Kidney epithelial cell (primary cell): Measurements from ENCODE around the gene LRRC37B. TPM values are rescaled to one million over a fixed set of nuclear protein-coding genes. Genes with fewer than 3 reads are reported as not detected.
A peak's percentile ranks its signal among the peaks of the same experiment; 100 is the strongest.
"Not testable (repeated sequence)": the region's sequence is repeated elsewhere in the genome, so short reads cannot be mapped to it uniquely, and the experiment has no call there.

Source experiments
- DNase-seq: peaks from one replicate; pipeline ENCODE4 v3.0.0-alpha.2; 2010; ENCODE audit warnings: low read depth
- H3K27me3 ChIP-seq: 2 replicates; pipeline ENCODE4 v1.6.0; 2011; ENCODE audit warnings: low read length; ENCODE audit not compliant: control insufficient read depth, insufficient read depth
- H3K36me3 ChIP-seq: 2 replicates; pipeline ENCODE4 v1.5.1; 2011; ENCODE audit warnings: low read length; ENCODE audit not compliant: control insufficient read depth, insufficient read depth
- H3K4me3 ChIP-seq: 2 replicates; pipeline ENCODE4 v1.5.1; 2011; ENCODE audit warnings: low read depth, mild to moderate bottlenecking, control low read depth, low read length
- total RNA-seq: library from RNA; depleted of rRNA; stranded (reverse); fragments of >200 nt; gene quantifications from 2 replicates; pipeline ENCODE4 v1.2.3, GENCODE V29; 2015
- TF ChIP-seq, protein P1 (sequence below): IDR thresholded peaks from 2 replicates; pipeline ENCODE4 v1.5.1; 2011; ENCODE audit warnings: mild to moderate bottlenecking, moderate library complexity, low read length, control low read depth, inconsistent platforms; ENCODE audit not compliant: insufficient read depth, poor library complexity, severe bottlenecking

LRRC37B gene
- total RNA-seq, result 7.5 and 15.8 TPM in 2 replicates

DNA sequence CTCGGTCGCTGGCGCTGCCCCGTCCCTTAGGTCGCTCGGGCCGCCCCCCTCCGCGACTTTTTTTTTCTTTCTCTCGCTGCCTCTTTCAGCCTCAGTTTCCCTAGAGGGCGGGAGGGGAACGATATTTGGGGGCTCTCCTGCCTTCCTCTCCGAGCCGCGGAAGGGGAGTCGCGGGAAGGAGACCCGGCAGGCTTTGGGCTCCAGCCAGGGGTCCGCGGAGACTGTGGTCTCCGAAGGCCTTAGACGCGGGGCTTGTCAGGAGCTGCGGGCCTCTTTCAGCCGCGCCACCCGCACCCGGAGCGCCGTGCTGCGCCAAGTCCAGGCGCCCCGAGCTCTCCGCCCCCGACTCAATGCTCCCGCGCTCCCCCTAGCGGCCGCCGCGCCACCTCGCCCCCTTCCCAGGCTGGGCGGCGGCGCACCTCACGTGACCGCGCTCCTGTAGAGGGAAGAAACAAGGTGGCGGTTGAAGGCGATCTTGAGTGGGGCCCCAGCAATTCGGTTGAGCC is at the start of gene LRRC37B:
Gene LRRC37B (plus strand): TSS at position 427 of the 506 bp plus-strand sequence. CDS start 14,010 bp downstream, outside the sequence.
- no peaks in the 10 kb centered on the region for H3K27me3 ChIP-seq
- peak within 1 kb of the TSS; percentile 78 for H3K4me3 ChIP-seq
- H3K36me3 ChIP-seq, result no peaks in the 10 kb centered on the region
- DNase-seq, result no peak
- TF ChIP-seq, protein P1, sequence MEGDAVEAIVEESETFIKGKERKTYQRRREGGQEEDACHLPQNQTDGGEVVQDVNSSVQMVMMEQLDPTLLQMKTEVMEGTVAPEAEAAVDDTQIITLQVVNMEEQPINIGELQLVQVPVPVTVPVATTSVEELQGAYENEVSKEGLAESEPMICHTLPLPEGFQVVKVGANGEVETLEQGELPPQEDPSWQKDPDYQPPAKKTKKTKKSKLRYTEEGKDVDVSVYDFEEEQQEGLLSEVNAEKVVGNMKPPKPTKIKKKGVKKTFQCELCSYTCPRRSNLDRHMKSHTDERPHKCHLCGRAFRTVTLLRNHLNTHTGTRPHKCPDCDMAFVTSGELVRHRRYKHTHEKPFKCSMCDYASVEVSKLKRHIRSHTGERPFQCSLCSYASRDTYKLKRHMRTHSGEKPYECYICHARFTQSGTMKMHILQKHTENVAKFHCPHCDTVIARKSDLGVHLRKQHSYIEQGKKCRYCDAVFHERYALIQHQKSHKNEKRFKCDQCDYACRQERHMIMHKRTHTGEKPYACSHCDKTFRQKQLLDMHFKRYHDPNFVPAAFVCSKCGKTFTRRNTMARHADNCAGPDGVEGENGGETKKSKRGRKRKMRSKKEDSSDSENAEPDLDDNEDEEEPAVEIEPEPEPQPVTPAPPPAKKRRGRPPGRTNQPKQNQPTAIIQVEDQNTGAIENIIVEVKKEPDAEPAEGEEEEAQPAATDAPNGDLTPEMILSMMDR, result peak; percentile 66

DNA sequence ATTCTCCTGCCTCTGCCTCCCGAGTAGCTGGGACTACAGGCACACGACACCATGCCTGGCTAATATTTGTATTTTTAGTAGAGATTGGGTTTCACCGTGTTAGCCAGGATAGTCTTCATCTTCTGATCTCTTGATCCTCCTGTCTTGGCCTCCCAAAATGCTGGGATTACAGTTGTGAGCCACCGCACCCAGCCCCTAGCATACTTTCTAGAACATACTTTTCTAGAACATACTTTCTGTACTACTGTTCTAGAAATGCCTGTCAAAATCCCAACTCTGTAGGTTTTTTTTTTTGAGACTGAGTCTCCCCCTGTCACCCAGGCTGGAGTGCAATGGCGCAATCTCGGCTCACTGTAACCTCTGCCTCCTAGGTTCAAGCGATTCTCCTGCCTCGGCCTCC is 43.1 kb upstream of the LRRC37B start:
- not testable (repeated sequence) for H3K4me3 ChIP-seq, H3K36me3 ChIP-seq, DNase-seq, H3K27me3 ChIP-seq

DNA sequence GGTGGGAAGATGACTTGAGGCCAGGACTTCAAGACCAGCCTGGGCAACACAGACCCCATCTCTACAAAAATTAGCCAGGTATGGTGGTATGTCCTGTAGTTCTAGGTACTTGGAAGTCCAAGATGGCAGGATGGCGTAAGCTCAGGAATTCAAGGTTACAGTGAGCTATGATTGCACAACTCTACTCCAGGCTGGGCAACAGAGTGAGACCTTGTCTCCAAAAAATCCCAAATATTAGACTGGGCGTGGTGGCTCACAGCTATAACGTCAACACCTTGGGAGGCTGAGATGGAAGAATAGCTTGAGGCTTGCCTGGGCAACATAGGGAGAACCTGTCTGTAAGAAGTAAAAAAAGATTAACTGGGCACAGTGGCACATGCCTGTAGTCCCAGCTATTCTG is 39.5 kb upstream of the LRRC37B start:
- Histone ChIP-seq H3K27me3 (no peaks in the 10 kb centered on the region), H3K36me3 (no peaks in the 10 kb centered on the region), H3K4me3 (no peak overlapping the region)
- TF ChIP-seq, protein P1, result no peak
- DNase-seq, result no peak

DNA sequence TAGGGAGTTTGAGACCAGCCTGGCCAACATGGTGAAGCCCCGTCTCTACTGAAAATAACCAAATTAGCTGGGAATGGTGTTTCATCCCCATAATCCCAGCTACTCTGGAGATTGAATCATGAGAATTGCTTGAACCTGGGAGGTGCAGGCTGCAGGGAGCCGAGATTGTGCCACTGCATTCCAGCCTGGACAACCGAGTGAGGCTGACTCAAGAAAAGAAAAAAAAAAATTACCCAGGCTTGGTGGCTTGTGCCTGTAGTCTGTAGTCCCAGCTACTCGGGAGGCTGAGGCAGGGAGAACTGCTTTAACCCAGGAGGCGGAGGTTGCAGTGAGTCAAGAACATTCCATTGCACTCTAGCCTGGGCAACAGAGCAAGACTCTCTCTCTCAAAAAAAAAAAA is 36.8 kb upstream of the LRRC37B start:
- not testable (repeated sequence) for H3K4me3 ChIP-seq, H3K27me3 ChIP-seq, H3K36me3 ChIP-seq, DNase-seq

DNA sequence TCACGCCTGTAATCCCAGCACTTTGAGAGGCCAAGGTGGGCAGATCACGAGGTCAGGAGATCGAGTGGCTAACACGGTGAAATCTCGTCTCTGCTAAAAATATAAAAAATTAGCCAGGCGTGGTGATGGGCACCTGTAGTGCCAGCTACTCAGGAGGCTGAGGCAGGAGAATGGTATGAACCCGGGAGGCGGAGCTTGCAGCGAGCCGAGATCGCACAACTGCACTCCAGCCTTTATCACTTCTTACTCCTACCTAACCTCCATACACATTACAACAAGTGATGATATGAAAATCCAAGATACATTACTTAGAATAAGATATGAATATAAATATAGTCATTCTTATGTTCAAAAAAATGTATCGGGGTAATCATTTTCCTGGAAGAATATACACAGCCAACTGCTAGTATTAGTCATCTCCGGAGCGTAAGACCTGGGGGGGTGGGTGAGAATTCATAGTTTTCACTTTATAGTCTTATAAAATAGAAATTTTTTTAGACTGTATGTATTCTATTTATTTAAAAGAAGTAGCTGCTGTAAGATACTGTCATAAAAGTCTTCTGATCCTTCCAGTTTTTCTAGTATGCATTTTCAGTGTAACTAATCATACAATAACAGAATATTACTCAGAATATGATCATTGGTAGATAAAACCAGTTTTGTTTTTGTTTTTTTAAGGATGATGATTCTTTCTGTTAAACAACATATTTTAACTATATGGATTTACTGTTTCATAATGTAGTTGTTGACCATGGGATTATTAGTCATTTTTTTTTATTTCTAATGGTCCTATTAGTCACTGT is 32.7 kb upstream of the LRRC37B start:
- H3K4me3 ChIP-seq, H3K36me3 ChIP-seq, H3K27me3 ChIP-seq, DNase-seq: not testable (repeated sequence)

DNA sequence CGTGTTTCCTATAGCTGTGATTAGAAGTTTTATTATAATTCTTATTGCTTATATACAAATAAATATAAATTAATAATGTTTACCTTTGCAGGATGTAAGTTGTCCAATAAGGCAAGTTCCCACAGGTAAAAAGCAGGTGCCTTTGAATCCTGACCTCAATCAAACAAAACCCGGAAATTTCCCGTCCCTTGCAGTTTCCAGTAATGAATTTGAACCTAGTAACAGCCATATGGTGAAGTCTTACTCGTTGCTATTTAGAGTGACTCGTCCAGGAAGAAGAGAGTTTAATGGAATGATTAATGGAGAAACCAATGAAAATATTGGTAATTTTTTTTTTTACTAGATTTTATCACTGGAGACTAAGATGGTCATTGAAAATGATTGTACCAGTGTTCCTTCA is 31.8 kb upstream of the LRRC37B start:
- not testable (repeated sequence) for H3K36me3 ChIP-seq, DNase-seq, H3K27me3 ChIP-seq, H3K4me3 ChIP-seq

DNA sequence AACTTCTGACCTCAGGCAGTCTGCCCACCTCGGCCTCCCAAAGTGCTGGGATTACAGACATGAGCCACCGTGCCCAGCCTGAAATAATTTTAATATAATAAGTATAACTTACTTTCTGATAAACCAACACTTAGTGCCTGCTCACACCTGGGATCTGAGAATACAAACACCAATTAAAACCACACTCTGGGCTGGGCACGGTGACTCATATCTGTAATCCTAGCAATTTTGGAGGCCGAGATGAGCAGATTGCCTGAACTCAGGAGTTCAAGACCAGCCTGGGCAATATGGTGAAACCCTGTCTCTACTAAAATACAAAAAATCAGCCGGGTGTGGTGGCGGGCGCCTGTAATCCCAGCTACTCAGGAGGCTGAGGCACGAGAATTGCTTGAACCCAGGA is 15.4 kb upstream of the LRRC37B start:
- H3K36me3 ChIP-seq, DNase-seq, H3K27me3 ChIP-seq, H3K4me3 ChIP-seq: not testable (repeated sequence)

DNA sequence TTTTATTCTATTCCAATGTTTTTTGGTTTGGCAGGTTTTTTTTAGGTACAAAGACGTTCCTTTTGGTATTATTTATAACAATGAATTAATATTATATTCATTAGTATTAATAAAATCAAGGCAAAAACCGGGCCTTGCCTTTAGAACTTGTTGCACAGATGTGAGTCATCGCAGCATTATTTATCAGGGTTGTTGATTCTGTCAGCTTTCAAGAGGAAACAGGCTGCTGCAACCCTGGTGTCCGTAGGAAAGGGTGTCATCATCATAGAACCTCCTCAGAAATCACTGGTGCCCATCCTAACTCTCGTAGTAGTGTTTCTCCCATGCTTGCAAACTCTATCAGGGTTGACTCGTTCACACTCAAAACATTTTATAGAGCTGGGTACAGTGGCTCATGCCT is 10.2 kb upstream of the LRRC37B start:
- peaks cover 1% of the 10 kb centered on the region for H3K36me3 ChIP-seq
- no peaks in the 10 kb centered on the region for H3K27me3 ChIP-seq
- no peak for DNase-seq
- TF ChIP-seq, protein P1, result no peak
- H3K4me3 ChIP-seq, result no peak overlapping the region
